HG03439 (cell line): ENCODE results near the gene DCAF7.

Experiments
- ATAC-seq: cut with Tn5 transposase; IDR thresholded peaks from one replicate; pipeline ENCODE4 v1.9.1; 2021; ENCODE audit warnings: mild to moderate bottlenecking, moderate library complexity; ENCODE audit not compliant: unreplicated experiment

Gene DCAF7

DNA sequence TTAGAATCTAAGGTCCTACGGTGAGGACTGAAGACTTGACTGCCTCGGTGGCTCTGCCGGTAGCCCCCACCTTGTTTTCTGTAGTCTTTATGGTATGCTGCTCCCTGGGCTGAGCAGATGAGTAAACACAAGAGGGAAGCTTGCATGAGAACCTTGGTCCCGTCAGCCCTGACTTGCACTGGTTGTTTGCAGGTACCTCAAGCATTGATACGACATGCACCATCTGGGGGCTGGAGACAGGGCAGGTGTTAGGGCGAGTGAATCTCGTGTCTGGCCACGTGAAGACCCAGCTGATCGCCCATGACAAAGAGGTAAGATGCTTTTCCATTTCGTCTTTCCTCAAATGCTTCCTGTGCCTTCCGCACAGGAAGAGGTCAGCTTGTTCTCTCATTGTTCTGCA lies 29.4 kb downstream of the DCAF7 start:
- ATAC-seq: no peak

DNA sequence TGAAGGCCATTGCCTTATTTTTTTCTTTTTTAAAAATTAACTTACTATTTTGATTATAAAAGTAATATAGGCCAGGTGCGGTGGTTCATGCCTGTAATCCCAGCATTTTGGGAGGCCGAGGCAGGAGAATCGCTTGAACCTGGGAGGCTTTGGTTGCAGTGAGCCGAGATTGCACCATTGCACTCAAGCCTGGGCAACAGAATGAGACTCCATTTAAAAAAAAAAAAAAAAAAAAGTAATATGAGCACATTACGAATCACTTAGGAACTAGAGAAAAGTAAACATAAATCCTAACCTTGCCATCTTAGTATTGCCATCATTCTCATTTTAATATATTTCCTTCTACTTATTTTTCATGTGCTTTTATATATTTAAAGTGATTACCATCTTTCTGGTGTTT lies 37.5 kb downstream of the DCAF7 start:
- no peak for ATAC-seq

DNA sequence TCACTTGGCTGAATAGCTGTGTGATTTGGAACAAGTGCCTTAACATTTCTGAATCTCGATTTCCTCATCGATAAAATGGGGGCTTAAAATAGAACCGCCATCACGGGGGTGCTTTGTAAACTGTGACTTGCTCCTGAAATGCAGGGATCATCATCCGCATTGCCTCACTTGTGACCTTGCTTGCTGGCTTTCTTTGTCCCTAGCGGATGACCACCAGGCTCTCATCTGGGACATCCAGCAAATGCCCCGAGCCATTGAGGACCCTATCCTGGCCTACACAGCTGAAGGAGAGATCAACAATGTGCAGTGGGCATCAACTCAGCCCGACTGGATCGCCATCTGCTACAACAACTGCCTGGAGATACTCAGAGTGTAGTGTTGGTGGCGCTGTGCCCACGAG lies 38.5 kb downstream of the DCAF7 start:
- ATAC-seq: no peak

DNA sequence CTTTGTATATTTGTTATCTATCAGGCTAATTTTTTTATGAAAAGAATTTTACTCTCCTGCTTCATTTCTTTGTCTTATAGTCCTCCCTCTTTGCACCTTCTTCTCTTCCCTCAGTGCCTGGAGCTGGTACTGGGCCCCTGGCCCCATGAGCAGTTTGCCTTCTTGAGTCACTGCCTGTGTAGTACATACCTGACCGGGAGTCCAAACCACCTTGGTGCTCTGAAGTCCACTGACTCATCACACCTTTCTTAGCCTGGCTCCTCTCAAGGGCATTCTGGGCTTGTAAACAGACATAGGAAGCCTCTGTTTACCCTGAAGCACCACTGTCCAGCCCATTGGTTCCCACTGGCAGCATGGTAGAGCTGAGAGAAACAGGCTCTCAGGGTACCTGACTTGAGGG lies 39.4 kb downstream of the DCAF7 start:
- no peak for ATAC-seq

DNA sequence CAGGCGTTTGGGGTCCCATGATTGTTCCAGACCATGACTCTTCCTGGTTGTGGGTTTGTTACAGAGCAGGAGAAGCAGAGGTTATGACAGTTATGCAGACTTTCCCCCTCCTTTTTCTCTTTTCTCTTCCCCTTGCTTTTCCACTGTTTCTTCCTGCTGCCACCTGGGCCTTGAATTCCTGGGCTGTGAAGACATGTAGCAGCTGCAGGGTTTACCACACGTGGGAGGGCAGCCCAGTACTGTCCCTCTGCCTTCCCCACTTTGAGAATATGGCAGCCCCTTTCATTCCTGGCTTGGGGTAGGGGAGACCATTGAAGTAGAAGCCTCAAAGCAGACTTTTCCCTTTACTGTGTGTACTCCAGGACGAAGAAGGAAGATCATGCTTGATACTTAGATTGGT lies 42.5 kb downstream of the DCAF7 start:
- no peak for ATAC-seq

DNA sequence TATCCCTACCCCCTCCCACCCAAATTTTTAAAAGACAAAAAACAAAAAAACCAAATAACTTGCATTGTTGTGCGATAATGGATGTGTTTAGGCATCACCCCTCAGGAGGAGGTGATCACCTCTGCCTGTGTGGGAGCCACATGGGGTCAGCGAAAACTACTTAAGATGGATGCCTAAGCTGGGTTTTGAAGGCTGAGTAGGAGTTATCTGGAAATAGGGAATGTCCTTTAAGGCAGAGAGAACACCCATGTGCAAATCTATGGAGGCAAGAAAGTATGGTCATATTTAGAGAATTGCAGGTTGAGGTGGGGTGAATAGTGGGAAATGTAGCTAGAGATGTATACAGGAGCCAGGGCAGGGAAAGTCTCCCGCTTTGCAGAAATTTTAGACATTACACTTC lies 44.9 kb downstream of the DCAF7 start:
- ATAC-seq: no peak

DNA sequence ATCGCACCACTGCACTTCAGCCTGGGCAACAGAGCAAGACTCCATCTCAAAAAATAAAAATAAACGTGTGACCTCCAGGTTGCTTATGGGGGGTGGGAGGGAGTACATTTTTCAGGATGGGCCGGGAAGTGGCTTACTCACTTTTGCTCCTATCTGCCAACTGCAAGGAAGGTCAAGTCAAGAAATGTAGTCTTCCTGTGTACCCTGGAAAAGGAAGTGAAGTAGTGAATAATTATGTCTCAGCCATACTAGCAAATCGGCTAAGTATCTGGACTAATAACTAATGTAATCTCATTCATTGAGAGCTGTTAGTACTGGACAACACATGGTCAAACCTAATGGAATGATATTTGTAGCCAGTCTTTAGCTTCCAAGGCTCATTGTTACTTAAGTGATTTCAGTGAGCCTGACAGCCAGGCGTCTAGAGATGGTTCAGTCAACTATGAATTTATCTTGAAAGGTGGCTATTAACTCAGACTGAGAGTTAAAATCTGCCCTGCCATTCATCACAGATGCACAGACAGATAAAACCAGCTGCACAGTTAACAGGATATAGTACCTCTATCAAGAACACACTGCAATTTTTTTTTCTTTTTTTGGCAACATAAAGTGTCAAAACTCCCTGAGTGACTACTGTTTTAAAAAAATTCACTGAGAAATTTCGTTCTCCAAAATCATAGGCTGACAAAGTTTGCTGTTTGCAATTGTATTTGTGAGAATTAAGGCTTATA lies 46.7 kb downstream of the DCAF7 start:
- ATAC-seq: no peak

DNA sequence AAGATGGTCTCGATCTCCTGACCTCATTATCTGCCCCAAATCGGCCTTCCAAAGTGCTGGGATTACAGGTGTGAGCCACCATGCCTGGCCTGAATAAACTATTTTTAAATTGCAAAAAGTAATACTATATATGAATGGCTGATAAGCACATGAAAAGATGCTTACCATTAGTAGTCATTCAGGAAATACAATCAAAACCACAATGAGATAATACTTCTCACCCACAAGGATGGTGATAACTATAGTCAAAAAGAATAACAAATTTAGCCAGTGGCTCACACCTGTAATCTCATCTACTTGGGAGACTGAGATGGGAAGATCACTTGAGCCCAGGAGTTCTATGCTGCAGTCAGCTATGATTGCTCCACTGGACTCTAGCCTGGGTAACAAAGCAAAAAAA lies 48.0 kb downstream of the DCAF7 start:
- ATAC-seq: no peak

DNA sequence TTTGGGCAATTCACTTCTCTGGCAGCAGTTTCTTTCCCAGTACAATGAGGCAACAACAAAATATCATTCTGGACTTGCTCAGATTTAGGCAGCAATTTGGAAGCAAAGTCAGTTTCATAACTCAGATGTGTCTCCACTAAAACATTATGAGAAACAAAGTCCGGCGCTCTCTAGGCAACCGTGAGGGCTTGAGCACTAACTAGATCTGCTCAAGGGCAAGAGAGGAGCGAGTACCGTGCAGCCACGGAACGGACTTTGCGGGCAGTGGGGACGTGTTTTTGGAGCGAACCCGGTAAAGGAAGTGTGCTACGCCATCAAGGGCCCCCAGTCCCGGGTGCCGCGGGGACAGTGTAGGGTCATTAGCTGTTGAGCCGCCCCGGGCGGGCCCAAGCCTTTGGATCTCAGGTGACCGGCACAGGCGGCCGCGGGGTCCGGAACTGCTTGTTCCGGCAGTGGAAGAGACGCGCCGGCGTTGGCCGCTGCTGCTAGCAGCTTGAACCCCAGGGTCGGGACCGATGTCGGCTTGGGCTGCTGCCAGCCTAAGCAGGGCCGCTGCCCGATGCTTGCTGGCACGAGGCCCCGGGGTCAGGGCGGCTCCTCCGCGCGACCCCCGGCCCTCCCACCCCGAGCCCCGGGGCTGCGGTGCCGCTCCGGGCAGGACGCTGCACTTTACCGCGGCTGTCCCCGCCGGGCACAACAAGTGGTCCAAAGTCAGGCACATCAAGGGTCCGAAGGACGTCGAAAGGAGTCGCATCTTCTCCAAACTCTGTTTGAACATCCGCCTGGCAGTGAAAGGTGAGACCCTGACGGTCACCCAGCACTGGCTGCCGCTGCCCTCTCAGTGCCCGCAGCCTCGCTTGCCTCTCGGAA lies 50.5 kb downstream of the DCAF7 start, which contains the start of gene TACO1:
Gene TACO1, plus strand, starts transcription at position 327 of the 870 bp plus-strand sequence. Its CDS starts 189 bp downstream, at position 516.
- ATAC-seq: peak; percentile 90

DNA sequence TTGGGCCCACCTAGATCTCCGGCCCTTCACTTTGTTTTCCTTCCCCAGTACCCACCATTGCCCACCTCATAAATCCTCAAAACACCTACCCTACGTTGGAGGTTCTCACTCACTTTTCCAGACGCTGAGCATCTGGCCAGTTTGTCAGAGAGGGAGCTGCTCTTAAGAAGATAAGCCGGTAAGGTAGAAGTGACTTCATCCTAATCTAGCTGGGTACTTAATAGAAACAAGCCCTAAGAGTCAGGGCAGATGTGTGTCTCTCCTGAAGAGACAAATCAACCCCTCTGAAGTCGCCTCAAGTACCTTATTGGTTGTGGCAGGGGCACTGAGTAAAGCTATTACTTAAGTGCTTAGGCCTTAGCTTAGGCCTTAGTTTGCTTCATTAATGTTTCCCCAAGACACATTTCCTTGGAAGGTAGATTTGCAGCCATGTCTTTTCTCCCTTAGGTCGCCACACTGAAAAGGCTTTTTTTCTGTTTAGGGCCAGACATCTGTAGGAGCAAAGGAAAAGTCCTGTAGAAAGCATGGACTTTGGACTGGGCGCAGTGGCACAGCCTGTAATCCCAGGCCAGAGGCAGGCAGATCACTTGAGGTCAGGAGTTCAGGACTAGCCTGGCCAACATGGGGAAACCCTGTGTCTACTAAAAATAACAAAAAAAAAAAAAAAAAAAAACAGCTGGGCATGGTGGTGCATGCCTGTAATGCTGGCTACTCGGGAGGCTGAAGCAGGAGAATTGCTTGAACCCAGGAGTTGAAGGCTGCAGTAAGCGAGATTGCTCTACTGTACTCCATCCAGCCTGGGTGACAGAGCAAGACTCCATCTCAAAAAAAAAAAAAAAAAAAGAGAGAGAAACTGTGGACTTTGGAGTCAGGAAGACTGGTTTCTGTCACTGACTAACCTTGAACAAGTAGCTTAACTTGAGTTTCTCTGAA lies 51.4 kb downstream of the DCAF7 start:
- no peak for ATAC-seq

DNA sequence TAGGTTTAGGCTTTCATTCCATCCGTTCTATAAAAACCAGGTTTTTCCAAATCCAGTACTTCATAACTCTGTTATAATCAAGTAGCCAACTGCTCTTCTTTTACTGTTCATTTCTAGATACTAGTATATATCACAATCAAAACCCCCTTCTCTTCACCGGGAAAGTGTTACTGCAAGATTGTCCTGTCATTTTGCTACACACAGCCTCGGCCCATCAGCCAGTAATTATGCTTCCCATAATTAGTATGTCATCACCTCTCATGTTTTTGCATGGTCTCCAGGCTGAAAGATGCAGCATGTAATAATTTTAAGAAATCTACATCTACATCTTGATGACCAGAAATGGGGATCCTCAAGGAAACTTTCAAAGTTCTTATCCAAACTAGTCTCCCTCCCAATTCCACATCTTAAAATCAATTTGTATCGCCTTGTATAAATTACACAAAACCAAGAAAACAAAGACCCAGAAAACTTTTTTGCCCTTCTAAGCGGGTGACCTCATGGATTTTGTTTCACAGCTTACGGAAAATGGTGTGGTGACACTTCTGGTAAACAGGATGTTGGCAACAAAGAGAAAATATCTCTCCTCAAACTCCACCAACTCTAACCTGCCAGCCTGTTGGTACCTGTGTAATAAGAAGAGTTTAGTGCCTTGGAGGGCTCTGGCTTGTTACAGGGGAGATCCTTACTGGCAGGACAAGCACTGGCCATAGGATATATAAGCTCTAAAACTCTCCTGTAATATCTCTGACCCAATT lies 59.7 kb downstream of the DCAF7 start:
- no peak for ATAC-seq

DNA sequence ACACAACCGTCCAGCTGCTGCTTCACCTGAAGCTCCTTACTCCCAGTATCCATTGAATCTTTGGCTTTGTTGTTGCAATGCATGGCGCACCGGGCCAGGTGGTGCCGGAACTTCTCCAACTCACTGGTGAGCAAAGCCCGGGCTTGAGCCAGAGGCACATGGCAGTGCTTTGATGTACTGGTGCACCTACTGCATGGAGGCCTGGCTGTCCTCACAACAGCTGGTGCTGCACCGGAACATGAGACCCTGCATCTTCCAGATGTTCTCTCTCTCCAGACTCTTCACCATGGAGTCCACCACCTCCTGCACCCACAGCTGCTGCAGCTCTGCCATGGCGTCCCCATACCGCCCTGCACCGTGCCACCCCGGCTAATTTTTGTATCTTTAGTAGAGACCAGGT lies 60.6 kb downstream of the DCAF7 start:
- ATAC-seq: no peak

DNA sequence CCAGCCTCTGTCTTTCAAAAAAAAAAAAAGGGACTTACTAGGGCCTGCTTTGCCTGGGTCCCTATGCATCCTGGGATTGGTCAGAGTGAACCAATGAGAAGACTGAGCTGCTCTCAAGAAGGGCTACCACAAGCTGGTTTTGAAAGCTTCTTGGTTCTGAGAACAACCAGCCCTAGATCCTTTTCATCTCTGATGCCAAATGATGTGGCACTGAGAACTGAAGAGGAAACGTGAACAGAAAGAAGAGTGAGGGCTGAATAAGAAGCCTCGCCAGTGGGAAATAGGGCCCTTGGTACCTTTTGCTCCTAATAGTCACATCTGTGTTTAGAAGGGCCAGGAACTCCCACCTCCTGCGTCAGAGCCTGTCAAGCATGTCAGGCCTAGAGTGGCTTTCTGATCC lies 61.1 kb downstream of the DCAF7 start:
- no peak for ATAC-seq

DNA sequence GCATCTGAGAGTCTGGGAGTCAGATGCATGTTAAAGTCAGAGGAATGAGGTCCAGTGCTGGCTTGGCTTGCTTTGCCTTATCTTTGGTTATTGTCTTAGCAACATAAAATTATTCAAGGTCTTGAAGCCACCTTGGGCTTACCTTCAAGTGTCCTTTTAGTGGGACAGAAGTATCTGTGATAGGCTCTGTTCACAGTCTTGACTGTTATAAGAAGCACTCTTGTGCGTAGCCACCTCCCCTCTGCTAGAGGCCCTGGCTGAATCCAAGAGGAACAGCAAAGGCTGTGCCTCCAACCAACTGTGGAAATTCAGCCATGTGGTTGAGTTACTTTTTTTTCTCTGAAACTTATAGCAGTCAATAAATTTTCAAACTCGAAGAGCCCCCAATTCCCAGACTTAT lies 63.4 kb downstream of the DCAF7 start:
- ATAC-seq: no peak

DNA sequence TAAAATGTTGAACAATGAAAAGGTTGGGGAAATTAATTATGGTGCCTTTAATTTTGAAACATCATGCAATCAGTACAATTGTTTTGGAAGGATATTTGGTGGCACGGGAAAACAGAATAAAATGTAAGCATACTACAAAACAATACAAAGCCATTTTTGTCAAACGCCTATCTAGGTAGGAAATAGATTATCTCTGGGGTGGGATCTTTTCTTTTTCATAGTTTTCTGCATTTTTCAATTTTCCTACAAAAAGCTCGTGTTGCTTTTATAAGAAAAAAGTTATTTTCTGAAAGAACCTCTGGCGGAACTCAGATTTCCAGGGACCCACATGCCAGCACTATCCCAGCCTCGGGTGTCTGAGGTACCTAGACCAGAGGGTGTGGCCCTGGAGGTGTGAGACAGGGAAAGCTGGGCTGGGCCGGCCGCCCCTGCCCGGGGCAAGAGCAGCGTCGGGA lies 71.0 kb downstream of the DCAF7 start:
- no peak for ATAC-seq

DNA sequence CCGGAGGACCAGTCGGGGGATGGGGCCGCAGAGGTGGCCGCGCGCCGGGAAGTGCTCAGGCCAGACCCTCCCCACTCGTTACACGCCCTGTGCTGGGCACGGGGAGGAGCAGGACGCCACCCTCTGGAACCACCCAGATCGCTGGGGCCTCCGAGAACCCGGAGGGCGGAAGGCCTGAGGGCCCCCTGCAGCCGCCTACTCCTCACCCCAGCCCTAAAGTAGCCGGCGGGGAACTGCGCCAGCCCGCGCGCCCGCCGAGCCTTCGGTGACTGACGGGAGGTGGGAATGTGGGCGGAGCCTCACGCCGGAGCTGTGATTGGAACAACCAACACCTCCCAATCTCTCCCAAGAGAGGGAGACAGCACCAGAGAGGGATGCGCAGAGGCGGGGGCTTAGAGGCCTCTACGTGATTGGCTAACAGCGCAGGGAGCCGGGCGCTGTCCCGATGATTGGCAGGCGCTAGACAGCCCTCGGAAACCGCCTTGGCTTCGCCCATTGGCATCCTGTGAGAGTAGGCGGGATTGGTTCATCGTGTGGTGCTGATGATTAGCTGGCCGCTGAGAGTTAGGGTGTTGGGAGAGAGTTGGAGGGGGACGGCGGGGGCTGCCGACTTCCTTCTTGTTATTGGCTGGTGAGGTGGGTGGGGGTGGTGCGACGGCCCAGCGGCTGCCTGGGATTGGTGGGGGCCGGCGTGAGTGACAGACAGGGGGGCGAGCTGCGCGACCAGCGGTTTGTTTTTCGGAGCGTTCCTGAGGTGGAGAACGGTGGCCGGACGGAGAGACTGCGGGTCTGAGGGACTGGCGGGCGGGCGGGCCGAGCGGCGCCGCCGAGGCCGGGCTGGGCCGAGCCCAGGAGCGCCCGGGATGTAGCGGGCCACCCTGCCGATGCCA lies 71.7 kb downstream of the DCAF7 start, which contains the start of gene MAP3K3:
Gene MAP3K3, plus strand, starts transcription at position 734 of the 890 bp plus-strand sequence. CDS start 343 bp downstream, outside the sequence.
- peak; percentile 91 for ATAC-seq

DNA sequence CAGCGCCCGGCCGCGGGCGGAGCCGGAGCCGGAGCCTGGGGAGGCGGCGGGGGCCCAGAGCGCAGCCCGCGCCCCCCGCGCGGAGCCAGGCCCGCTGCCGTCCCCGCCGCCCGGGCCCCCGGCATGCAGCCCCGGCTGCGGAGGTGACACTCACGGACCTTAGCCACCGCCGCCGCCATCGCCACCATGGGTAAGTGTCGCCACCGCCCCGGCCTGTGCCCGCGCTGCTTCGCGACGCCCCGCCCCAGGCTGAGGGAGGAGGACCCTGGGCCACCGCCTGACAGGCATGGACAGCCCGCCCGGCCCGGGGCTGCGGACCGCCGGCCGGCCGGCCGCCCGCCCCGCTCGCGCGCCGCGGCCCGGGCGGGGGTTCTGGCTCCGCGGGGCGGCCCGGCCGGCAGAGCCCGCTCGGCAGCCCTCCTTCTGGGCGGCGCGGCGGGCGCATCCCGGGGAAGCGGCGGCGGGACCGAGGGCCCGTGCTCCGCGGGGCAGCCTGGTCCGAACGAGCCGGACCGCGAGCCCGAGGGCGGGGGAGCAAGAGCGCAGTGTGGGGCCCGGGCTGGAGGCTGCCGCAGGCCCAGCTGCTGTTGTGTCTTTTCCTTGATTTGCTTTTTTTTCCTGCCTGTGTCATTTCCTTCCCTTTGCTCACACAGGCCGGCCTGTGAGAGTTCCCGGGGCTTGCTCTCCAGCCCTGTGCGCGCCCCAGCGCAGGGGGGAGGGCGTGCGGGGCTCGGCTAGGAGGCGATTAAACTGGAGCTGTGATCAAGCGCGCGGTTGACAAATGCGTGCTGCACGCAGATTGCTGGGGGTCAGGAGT lies 72.5 kb downstream of the DCAF7 start:
- peak; percentile 35 for ATAC-seq

DNA sequence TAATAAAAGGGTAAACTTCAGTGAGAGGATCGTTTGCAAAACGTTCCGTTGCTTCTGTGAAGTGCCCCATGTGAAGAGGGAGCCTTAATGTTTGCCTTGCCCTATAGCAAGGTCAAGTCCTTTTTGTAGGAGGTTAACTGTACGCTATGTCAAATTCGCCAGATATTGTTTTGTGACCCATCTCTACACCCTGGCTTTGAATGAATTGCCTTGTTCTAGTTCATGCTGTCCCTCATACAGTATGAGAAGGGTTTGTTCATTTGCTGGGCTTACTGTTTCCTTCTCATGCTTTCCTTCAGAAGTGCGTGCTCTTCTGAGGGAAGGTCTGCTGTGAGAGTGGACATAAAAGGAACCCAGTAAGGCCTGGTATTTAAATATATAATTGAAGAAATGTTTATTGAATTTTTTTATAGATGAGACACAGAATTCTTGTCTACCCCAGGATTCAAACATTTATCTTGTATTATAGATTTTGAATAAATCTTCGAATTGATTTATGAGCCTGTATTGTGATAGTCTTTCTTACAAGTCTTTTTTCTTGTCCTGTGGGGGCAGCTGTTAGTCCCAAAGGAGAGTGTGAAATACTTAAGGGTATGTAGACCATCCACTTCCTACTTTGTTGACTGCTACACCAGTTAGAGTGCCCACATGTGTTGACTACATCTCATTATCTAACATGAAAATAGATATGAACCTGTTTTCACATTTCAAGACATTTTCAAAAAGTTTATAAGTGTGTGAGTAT lies 73.7 kb downstream of the DCAF7 start:
- ATAC-seq: no peak
